Renal pelvis (tissue), 4 donors: ENCODE results near the gene CDC42EP4. TPM values are rescaled to one million over a fixed set of nuclear protein-coding genes. Genes with fewer than 3 reads are reported as not detected.
"Not testable (repeated sequence)": the region's sequence is repeated elsewhere in the genome, so short reads cannot be mapped to it uniquely, and the experiment has no call there.

Experiments used
- DNase-seq: peaks from one replicate; pipeline ENCODE4 v3.0.0-alpha.2; 2013
- polyA plus RNA-seq, 3 donors: library from polyadenylated mRNA; unstranded; fragments of 120-200 nt; gene quantifications; one replicate each; pipeline ENCODE4 v1.2.1, GENCODE V29; 2013; ENCODE audit not compliant: insufficient read length in 3 of 3

The CDC42EP4 gene
- polyA plus RNA-seq, 3 donors = 48.5 to 57.9 (median 54.5) TPM

GRCh38 chr17:73347351-73347750 is 35.5 kb upstream of the CDC42EP4 start:
- DNase-seq = no peak

DNA sequence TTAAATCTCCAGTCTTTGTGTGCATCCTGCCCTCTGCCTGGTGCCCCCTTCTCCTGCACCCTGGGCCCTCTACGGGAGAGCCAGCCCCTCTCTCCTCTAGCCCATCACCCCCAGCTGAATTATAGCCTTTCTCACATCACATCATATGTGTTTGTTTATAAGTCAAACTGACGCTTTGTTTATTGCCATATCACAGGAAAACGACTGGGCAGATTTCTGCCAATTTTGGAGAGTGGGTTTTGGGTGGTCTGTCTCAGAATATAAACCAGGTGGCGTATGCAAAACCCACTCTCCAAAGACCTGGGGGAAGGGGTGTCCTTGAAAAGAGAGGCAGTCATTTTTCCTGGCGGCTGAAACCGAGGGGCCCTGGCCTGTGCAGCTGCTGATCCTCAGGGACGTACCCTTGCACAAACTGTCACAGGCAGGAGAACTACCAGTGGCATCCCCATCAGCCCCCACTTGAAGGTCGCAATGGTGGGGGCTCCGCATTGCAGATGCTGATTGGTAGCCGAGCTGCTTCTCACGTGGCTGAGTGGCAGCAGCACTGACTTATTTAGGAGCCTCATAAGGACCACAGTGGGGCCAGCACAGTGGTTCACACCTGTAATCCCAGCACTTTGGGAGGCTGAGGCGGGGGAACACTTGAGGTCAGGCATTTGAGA is 34.8 kb upstream of the CDC42EP4 start:
- DNase-seq = no peak

DNA sequence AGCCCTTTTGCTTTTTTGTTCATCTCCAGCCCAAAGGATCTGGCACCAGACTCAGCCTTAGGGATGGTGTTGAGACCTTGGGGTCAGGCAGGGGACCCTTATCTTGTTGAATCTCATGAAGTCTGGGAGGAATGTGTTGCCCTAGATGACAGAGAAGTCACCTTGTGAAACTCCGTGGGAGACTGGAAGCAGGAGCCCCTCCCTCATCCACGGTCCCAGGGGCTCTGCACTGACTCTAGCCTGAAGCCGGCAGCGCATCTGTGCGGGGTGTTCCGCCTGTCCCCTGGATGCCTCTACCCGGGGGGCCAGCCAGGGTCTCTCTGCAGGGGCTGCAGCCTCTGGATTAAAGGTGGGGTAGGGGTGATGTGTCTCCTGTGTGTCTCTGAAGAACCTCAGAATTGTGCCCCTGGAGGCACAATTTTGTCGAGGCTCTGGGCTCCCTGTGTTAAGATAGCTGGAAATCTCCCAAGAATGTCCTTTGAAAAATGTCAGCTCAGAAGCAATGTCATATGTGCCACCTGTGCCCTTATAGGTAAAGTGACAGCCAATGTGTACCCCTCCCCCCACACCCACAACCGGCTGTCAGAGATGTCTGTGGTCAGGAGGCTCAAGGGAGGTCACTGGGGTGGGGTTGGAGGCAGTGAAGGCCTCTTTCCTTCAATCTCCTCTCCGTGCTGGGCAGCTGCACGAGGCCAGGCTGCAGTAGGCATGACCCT is 32.1 kb upstream of the CDC42EP4 start:
- DNase-seq = no peak

DNA sequence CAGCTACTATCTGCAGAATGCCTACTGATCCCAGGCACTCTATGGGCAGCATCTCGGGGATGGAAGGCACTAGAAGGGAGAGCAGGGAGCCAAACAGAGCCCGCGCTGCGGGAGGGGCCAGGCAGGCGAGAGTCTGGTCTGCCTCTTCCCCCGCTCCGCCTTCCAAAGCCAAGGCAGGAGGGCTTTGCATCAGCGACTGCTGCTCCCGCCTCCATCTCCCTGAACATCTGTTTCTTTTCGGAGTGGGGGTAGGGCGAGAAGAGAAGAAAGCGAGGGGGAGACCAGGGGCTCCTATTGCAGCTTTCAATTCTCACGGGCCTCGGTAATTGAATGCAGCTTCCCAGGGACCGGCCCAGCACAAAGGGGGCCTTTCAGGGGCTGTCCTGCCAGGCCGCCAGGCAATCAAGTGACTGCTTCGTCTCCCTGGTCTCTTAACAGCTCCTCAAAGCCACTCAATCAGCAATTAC is 31.4 kb upstream of the CDC42EP4 start:
- peak; percentile 94 for DNase-seq

DNA sequence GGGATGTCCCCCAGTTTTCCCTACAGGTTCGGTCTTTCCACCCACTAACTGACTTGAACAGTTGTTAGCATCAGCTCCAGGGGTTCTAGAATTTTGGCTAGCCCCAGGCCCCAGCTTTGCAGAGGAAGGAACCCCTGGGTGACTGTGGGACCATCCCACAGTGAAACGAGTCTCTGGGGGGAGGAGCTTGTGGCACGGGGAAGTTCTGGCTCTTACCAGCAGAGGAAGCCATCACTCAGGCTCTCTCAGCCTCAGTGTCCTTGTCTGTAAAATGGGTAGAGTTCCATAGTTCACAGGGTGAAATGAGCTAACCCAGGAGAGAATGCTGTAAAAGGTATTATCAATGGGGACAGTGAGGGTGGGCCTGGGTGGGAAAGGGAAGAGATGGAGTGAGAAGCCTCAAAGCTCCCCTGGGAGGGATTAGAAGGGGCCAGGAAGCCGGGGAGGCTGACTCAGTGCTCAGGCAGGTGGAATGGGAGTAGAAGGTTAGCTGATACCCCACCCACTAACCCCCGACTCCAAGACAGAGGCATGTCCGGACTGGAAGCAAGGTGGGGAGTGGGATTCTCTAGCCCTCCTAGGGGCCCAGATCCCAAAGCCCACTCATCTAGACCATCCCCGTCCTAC is 30.9 kb upstream of the CDC42EP4 start:
- DNase-seq = no peak

- DNase-seq = peak; percentile 93
These were observed 30.3 kb upstream of the CDC42EP4 start for GRCh38 chr17:73342050-73342522.

DNA sequence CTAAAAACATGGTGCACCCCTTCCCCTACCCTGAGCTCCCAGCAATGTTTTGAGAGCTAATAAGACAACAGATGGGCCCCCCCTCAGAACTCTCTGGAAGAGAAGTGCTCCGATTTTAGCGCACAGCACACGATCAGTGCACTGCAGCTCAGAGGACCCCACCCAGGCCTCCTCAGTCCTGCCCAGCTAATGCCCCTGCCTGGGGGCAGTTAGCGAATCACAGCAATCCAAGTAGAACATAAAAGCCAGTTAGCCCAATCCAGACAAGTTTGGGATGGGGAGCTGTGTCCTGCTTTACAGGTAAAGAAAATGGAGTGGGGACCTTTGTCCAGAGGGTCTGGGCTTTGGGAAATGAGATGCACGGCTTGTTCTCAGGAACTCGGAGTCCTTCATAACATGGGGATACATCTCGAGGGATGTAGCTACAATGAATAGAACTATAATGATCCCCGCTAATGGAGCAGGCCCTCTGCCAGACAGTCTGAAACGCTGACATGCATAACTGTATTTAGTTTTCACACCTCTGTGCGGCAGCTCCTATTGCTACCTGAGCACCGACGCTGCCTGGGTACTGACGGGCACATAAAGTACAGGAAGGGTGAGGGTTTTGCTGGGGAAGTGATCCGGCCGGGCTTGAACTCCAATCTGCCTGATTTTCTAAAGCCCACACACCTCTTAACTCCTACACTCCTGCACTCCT is 29.7 kb upstream of the CDC42EP4 start:
- DNase-seq = no peak

DNA sequence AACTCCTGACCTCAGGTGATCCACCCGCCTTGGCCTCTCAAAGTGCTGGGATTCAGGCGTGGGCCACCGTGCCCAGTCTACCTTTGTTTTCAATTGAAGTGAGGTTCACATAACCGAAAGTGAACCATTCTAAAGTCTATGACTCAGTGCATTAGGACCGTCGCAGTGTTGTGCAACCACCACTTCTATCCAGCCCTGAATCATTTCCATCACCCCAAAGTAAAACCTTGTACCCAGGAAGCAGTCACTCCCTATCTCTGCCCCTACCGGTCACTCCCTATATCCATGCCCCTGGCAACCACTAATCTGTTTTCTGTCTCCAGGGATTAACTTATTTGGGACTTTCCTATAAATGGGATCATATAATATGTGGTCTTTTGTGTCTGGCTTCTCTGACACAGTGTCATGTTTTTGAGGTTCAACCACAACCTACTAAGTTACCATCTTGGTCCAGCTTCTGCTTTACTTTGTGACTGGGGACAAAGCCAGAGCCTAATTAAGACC is 28.3 kb upstream of the CDC42EP4 start:
- DNase-seq = no peak

DNA sequence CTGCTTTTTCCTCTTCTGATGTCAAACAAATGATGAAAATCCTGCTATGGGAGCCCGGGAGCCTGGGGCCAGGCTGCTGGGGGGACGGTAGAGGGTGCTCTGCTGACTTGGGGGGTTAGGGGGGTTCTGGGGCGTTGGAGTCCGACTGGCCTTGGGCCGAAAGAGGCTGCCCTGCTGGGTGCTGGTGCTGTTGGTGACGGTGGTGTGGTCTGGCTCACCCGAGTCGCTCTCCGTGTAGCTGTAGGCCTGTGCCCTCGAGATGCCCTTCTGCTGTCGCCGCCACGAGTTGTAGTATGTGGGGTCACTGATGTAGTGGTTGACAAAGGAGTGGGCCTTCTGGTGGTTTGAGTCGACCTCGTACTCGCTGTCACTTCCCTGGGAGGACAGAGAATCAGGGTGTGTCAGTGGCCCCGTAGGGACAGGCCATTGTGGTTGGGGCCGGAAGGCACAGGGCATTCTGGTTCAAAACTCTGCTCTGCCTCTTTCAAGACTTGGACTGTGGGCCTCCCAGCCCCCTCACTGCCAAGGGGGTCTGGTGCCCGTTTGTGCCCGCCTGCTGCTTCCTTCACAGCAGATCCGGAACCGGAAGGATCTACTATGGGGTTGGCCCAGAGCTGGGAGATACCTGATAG is 26.9 kb upstream of the CDC42EP4 start:
- DNase-seq = no peak

DNA sequence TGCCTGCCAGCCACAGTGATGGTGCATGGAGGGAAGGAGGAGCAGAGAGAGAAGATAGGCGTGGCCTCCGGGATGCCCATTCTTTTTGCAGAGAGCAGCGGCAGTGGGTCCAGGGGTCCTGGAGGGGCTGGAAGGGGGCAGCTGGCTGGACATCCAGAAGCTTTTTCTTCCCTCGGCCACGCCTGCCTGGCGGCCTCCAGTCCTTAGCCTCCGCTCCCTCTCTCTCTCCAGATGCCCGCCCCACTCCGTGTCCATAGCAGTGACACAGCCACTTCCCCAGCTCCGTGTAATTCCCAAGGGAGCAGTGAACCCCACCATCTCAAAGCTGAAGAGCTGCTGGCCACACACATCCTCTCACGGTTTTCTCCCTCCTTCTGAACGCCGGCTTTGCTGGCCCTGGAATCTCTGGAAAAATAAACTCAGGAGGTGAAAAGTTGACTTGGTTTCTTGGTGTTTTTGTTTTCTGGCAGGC is 26.3 kb upstream of the CDC42EP4 start:
- DNase-seq = peak; percentile 71

DNA sequence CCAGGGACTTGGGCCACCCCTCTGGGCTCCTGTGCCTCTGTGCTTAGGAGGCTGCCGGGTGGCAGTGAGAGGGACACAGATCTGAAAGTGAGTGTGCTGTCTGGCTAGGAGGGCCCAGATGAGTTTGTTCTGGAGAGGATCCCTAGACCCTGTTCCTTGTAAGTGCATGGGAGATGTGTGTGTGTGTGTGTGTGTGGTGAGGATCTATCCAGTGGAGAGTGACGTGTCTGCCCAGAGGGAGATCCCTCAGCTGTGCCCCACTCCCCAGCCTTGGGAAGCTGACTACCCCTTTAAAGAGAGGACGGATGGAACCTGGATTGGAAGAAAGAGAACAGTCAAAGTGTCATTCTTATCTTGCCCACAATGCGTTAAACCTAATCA is 25.5 kb upstream of the CDC42EP4 start:
- DNase-seq = no peak

- DNase-seq = no peak
These were observed 24.9 kb upstream of the CDC42EP4 start for GRCh38 chr17:73336408-73337329.

- no peak for DNase-seq
These were observed 24.0 kb upstream of the CDC42EP4 start for GRCh38 chr17:73335591-73336407.

- DNase-seq = no peak
These were observed 23.1 kb upstream of the CDC42EP4 start for GRCh38 chr17:73334771-73335513.

GRCh38 chr17:73333445-73333844 is 21.6 kb upstream of the CDC42EP4 start:
- not testable (repeated sequence) for DNase-seq

DNA sequence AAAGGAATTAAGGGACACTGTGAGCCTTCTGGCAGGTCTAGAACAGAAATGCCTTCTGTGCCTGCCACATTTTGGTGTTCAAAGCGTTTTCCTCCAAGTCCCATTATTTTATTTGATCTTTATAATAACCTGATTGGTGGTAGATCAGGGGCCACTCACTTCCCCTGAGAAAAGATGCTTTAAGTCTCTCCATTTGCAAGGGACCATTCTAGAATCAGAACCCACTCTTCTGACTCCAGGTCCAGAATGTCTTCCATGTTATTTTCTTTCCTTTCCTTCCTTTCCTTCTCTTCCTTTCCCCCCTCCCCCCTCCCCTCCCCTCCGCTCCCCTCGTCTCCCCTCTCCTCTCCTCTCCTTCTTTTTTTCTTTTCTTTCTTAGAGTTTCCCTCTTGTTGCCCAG is 19.3 kb upstream of the CDC42EP4 start:
- DNase-seq = no peak

DNA sequence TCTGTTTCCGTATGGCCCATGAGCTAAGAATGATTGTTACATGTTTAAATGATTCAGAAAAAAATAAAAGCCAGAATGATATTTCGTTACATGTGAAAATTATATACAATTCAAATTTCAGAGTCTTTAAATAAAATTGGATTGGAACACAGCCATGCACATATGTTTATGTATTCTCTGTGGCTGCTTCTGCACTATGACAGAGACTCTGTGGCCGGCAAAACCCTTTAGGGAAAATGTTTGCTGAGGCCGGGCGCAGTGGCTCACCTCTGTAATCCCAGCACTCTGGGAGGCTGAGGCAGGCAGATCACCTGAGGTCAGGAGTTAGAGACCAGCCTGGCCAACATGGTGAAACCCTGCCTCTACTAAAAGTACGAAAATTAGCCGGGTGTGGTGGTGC is 15.9 kb upstream of the CDC42EP4 start:
- DNase-seq = no peak

DNA sequence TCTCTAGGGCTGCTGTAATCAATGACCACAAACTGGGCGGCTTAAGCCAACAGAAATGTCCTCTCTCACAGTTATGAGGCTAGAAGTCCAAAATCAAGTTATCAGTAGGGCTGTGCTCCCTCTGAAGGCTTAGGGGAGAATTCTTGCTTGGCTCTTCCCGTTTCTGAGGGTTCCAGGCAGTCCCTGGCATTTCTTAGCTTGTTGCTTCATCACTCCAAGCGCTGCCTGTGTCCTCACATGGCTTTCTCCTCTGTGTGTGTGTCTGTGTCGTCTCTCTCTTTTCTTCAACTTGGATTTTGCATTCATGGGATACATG is 13.7 kb upstream of the CDC42EP4 start:
- no peak for DNase-seq
